Liver (tissue), 3 donors: ENCODE measurements around the gene ZER1.

Source experiments
- JUND ChIP-seq, 2 donors: IDR thresholded peaks; 2 replicates each; pipeline ENCODE4 v1.6.1; 2016; ENCODE audit warnings: antibody characterized with exemption in 2 of 2
- TF ChIP-seq, protein P1 (sequence below): fragments of 150-350 bp; IDR thresholded peaks from 2 replicates; pipeline ENCODE4 v1.5.1; 2017; ENCODE audit warnings: improper control_type of control experiment, low read depth, low read length; ENCODE audit not compliant: missing input control
- TF ChIP-seq, protein P2 (sequence below): IDR thresholded peaks from 2 replicates; pipeline ENCODE4 v1.6.1; 2016; ENCODE audit warnings: antibody characterized with exemption, mild to moderate bottlenecking
- donor health status: healthy.
- donor health status: healthy.

DNA sequence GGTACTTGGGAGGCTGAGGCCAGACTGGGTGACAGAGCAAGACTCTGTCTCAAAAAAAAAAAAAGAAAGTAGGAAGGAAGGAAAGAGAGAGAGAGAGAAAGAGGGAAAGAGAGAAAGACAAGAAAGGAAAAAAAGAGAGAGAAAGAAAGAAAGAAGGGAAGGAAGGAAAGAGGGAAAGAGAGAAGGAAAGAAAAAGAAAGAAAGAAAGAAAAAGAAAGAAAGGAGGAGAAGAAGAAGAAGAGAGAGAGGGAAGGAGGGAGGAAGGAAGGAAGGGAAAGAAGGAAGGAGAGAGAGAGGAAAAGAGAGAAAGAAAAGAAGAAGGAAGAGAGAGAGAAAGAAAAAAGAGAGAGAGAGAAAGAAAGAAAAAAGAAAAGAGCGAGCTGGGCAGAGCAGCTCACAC lies 3.1 kb upstream of the ZER1 start:
- TF ChIP-seq, protein P1, sequence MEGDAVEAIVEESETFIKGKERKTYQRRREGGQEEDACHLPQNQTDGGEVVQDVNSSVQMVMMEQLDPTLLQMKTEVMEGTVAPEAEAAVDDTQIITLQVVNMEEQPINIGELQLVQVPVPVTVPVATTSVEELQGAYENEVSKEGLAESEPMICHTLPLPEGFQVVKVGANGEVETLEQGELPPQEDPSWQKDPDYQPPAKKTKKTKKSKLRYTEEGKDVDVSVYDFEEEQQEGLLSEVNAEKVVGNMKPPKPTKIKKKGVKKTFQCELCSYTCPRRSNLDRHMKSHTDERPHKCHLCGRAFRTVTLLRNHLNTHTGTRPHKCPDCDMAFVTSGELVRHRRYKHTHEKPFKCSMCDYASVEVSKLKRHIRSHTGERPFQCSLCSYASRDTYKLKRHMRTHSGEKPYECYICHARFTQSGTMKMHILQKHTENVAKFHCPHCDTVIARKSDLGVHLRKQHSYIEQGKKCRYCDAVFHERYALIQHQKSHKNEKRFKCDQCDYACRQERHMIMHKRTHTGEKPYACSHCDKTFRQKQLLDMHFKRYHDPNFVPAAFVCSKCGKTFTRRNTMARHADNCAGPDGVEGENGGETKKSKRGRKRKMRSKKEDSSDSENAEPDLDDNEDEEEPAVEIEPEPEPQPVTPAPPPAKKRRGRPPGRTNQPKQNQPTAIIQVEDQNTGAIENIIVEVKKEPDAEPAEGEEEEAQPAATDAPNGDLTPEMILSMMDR = no peak
- TF ChIP-seq, protein P2, sequence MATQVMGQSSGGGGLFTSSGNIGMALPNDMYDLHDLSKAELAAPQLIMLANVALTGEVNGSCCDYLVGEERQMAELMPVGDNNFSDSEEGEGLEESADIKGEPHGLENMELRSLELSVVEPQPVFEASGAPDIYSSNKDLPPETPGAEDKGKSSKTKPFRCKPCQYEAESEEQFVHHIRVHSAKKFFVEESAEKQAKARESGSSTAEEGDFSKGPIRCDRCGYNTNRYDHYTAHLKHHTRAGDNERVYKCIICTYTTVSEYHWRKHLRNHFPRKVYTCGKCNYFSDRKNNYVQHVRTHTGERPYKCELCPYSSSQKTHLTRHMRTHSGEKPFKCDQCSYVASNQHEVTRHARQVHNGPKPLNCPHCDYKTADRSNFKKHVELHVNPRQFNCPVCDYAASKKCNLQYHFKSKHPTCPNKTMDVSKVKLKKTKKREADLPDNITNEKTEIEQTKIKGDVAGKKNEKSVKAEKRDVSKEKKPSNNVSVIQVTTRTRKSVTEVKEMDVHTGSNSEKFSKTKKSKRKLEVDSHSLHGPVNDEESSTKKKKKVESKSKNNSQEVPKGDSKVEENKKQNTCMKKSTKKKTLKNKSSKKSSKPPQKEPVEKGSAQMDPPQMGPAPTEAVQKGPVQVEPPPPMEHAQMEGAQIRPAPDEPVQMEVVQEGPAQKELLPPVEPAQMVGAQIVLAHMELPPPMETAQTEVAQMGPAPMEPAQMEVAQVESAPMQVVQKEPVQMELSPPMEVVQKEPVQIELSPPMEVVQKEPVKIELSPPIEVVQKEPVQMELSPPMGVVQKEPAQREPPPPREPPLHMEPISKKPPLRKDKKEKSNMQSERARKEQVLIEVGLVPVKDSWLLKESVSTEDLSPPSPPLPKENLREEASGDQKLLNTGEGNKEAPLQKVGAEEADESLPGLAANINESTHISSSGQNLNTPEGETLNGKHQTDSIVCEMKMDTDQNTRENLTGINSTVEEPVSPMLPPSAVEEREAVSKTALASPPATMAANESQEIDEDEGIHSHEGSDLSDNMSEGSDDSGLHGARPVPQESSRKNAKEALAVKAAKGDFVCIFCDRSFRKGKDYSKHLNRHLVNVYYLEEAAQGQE = no peak
- TF ChIP-seq JUND (IDR thresholded peaks at IDR 0.05) = no peak
